Upper lobe of left lung (tissue), 6 donors: ENCODE measurements around the gene CDH6. TPM values are rescaled to one million over a fixed set of nuclear protein-coding genes. Genes with fewer than 3 reads are reported as not detected.

Experiments used
- ATAC-seq, 2 donors: fragments of 200-7000 bp; cut with Tn5 transposase; one replicate each; pipeline ENCODE4 v1.9.1; 2022; ENCODE audit warnings: mild to moderate bottlenecking in 2 of 2, moderate library complexity in 2 of 2; ENCODE audit not compliant: low FRiP score in 2 of 2
- DNase-seq, 2 donors: peaks; one replicate each; pipeline ENCODE4 v3.0.0-alpha.2; 2019 to 2020
- H3K27ac ChIP-seq, 4 donors: fragments of 200-600 bp; sonication (generic); one replicate each; pipeline ENCODE4 v1.5.1; 2016 to 2019
- H3K27me3 ChIP-seq, 4 donors: fragments of 200-600 bp; sonication (generic); one replicate each; pipeline ENCODE4 v1.5.1; 2017 to 2019
- H3K36me3 ChIP-seq, 4 donors: fragments of 200-600 bp; sonication (generic); one replicate each; pipeline ENCODE4 v1.5.1; 2016 to 2019
- H3K4me1 ChIP-seq, 4 donors: fragments of 200-600 bp; sonication (generic); one replicate each; pipeline ENCODE4 v1.5.1; 2018 to 2019
- H3K4me3 ChIP-seq, 4 donors: fragments of 200-600 bp; sonication (generic); one replicate each; pipeline ENCODE4 v1.5.1; 2017 to 2019; ENCODE audit warnings: mild to moderate bottlenecking in 2 of 4, moderate library complexity in 1 of 4
- H3K9me3 ChIP-seq, 4 donors: fragments of 200-600 bp; sonication (generic); one replicate each; pipeline ENCODE4 v1.5.1; 2018 to 2019
- CTCF ChIP-seq, 6 experiments: fragments of 450-650 bp in 4 of 6; fragments of 200-600 bp in 2 of 6; sonication (generic) in 2 of 6; IDR thresholded peaks; one replicate each; pipeline ENCODE4 v1.5.1; 2016 to 2019; ENCODE audit warnings: antibody characterized with exemption in 6 of 6
- EP300 ChIP-seq, 4 donors: sonication (generic); formaldehyde crosslinking; IDR thresholded peaks; one replicate each; pipeline ENCODE4 v1.5.1; 2017; ENCODE audit warnings: antibody characterized with exemption in 4 of 4, control low read depth in 2 of 4
- POLR2A ChIP-seq, 4 donors: fragments of 450-650 bp; IDR thresholded peaks; one replicate each; pipeline ENCODE4 v1.5.1; 2016 to 2017; ENCODE audit warnings: antibody characterized with exemption in 4 of 4, mild to moderate bottlenecking in 2 of 4
- POLR2AphosphoS5 ChIP-seq, 2 donors: sonication (generic); formaldehyde crosslinking; IDR thresholded peaks; one replicate each; pipeline ENCODE4 v1.5.1; 2017; ENCODE audit warnings: antibody characterized with exemption in 2 of 2
- WGBS, 2 donors: methylation state at CpG; one replicate each; pipeline ENCODE4 v1.1.5; 2017 to 2018; 5-methylcytosine and 5-hydroxymethylcytosine counted together
- total RNA-seq, 6 donors: library from RNA; depleted of rRNA in 4 of 6; stranded (reverse); fragments of >200 nt in 4 of 6; gene quantifications; one replicate each; pipeline versions ENCODE4 v1.1.0 to v1.2.1, GENCODE V29; 2016 to 2021
- donor health status: DM: no; HTN: no; CAD: no; lungs with moderate emphysema.
- donor health status: DM: no; HTN: yes; CAD: no; lungs with severe emphysema.

The CDH6 gene
- total RNA-seq, 6 donors from 2014 or later = 1.8 to 3.6 (median 2.6) TPM

GRCh38 chr5:31172881-31173280 lies 20.6 kb upstream of the CDH6 start:
- TF ChIP-seq CTCF (IDR thresholded peaks at IDR 0.05) (no peak), POLR2A (IDR thresholded peaks at IDR 0.05) (no peak), POLR2AphosphoS5 (IDR thresholded peaks at IDR 0.05) (no peak), EP300 (IDR thresholded peaks at IDR 0.05) (no peak)
- Histone ChIP-seq H3K36me3 (no peaks in the 10 kb centered on the region), H3K27ac (no peak overlapping the region), H3K4me1 (no peaks in the 10 kb centered on the region), H3K27me3 (no peaks in the 10 kb centered on the region), H3K9me3 (no peaks in the 10 kb centered on the region), H3K4me3 (no peak overlapping the region)
- DNase-seq = no peak
- no peak for ATAC-seq

GRCh38 chr5:31173614-31174013 lies 19.9 kb upstream of the CDH6 start:
- WGBS, 2 donors = 95 to 96% methylated on average over 3 of the region's 3 CpGs
- no peak for ATAC-seq

GRCh38 chr5:31181376-31181987 lies 12.0 kb upstream of the CDH6 start:
- 79 to 88% methylated on average over 8 of the region's 8 CpGs for WGBS, 2 donors
- Histone ChIP-seq H3K27me3 (no peaks in the 10 kb centered on the region), H3K4me1 (no peaks in the 10 kb centered on the region), H3K27ac (no peak overlapping the region), H3K4me3 (no peak overlapping the region), H3K36me3 (no peaks in the 10 kb centered on the region), H3K9me3 (no peaks in the 10 kb centered on the region)
- ATAC-seq (no peak), DNase-seq (no peak)
- TF ChIP-seq POLR2A (IDR thresholded peaks at IDR 0.05) = no peak
- TF ChIP-seq EP300 (IDR thresholded peaks at IDR 0.05) = no peak
- no peak for TF ChIP-seq POLR2AphosphoS5 (IDR thresholded peaks at IDR 0.05)

More at GRCh38 chr5:31173614-31174013, 19.9 kb upstream of the CDH6 start:
- H3K9me3 ChIP-seq = no peaks in the 10 kb centered on the region
- H3K27me3 ChIP-seq = no peaks in the 10 kb centered on the region
- no peaks in the 10 kb centered on the region for H3K36me3 ChIP-seq
- no peak overlapping the region for H3K4me3 ChIP-seq
- DNase-seq = no peak
- TF ChIP-seq POLR2A (IDR thresholded peaks at IDR 0.05) (no peak), POLR2AphosphoS5 (IDR thresholded peaks at IDR 0.05) (no peak), CTCF (IDR thresholded peaks at IDR 0.05) (no peak), EP300 (IDR thresholded peaks at IDR 0.05) (no peak)
- H3K27ac ChIP-seq = no peak overlapping the region
- no peaks in the 10 kb centered on the region for H3K4me1 ChIP-seq

GRCh38 chr5:31182136-31182535 lies 11.3 kb upstream of the CDH6 start:
- TF ChIP-seq CTCF (IDR thresholded peaks at IDR 0.05) (no peak), EP300 (IDR thresholded peaks at IDR 0.05) (no peak), POLR2AphosphoS5 (IDR thresholded peaks at IDR 0.05) (no peak), POLR2A (IDR thresholded peaks at IDR 0.05) (no peak)
- DNase-seq (no peak), ATAC-seq (no peak)
- H3K9me3 ChIP-seq = no peaks in the 10 kb centered on the region
- H3K4me3 ChIP-seq = no peak overlapping the region
- H3K27ac ChIP-seq = no peak overlapping the region
- no peaks in the 10 kb centered on the region for H3K27me3 ChIP-seq
- no peaks in the 10 kb centered on the region for H3K4me1 ChIP-seq
- no peaks in the 10 kb centered on the region for H3K36me3 ChIP-seq
- 92% methylated on average over 6 of the region's 6 CpGs for WGBS, 2 donors

GRCh38 chr5:31185951-31186350 lies 7.5 kb upstream of the CDH6 start:
- DNase-seq = no peak
- Histone ChIP-seq H3K4me1 (no peaks in the 10 kb centered on the region), H3K27me3 (no peaks in the 10 kb centered on the region), H3K27ac (no peak overlapping the region), H3K36me3 (no peaks in the 10 kb centered on the region), H3K9me3 (no peaks in the 10 kb centered on the region), H3K4me3 (no peak overlapping the region)
- WGBS, 2 donors = 68 to 84% methylated on average over 7 of the region's 7 CpGs
- no peak for ATAC-seq
- TF ChIP-seq EP300 (IDR thresholded peaks at IDR 0.05) = no peak
- TF ChIP-seq POLR2AphosphoS5 (IDR thresholded peaks at IDR 0.05) = no peak
- TF ChIP-seq POLR2A (IDR thresholded peaks at IDR 0.05) = no peak
- no peak for TF ChIP-seq CTCF (IDR thresholded peaks at IDR 0.05)
